Fibroblast of lung (primary cell): ENCODE results near the gene PPARG. TPM values are rescaled to one million over a fixed set of nuclear protein-coding genes. Genes with fewer than 3 reads are reported as not detected.

Experiments used
- DNase-seq, 2 donors: peaks; one replicate each; pipeline versions ENCODE4 v3.0.0 to v3.0.0-alpha.2; 2010; ENCODE audit warnings: low read depth in 2 of 2
- H2AFZ ChIP-seq: 2 replicates; pipeline ENCODE4 v1.5.1; 2012; ENCODE audit warnings: low read length, control low read depth, inconsistent platforms
- H3K27ac ChIP-seq: 2 replicates; pipeline ENCODE4 v1.5.1; 2011; ENCODE audit warnings: low read length, control low read depth; ENCODE audit not compliant: insufficient read depth
- H3K27me3 ChIP-seq: 2 replicates; pipeline ENCODE4 v1.5.1; 2011; ENCODE audit warnings: mild to moderate bottlenecking, low read length; ENCODE audit not compliant: control insufficient read depth, insufficient read depth
- H3K36me3 ChIP-seq: 2 replicates; pipeline ENCODE4 v1.5.1; 2011; ENCODE audit warnings: low read length; ENCODE audit not compliant: control insufficient read depth, insufficient read depth
- H3K4me1 ChIP-seq: 2 replicates; pipeline ENCODE4 v1.5.1; 2011; ENCODE audit warnings: low read length; ENCODE audit not compliant: control insufficient read depth, insufficient read depth; ENCODE audit errors: extremely low read depth
- H3K4me2 ChIP-seq: 2 replicates; pipeline ENCODE4 v1.5.1; 2011; ENCODE audit warnings: low read length, control low read depth; ENCODE audit not compliant: insufficient read depth; ENCODE audit errors: extremely low read depth
- H3K4me3 ChIP-seq, 4 experiments: fragments of 200-600 bp in 1 of 4; sonication (generic) in 1 of 4; replicated peaks in 1 of 4; 2 replicates each; pipeline ENCODE4 v1.5.1; 2011 to 2016; ENCODE audit warnings: low read length in 4 of 4, low read depth in 3 of 4, mild to moderate bottlenecking in 3 of 4, control low read depth in 2 of 4, inconsistent platforms in 1 of 4, mixed read lengths in 1 of 4; ENCODE audit not compliant: insufficient read depth in 1 of 4; ENCODE audit errors: control extremely low read depth in 1 of 4
- H3K79me2 ChIP-seq: 2 replicates; pipeline ENCODE4 v1.5.1; 2012; ENCODE audit warnings: mild to moderate bottlenecking, low read length, inconsistent platforms; ENCODE audit not compliant: control insufficient read depth, insufficient read depth
- H3K9ac ChIP-seq: 2 replicates; pipeline ENCODE4 v1.5.1; 2011; ENCODE audit warnings: mild to moderate bottlenecking, low read length, control low read depth; ENCODE audit not compliant: insufficient read depth
- H3K9me3 ChIP-seq: 2 replicates; pipeline ENCODE4 v1.5.1; 2012; ENCODE audit warnings: low read depth, low read length; ENCODE audit not compliant: control insufficient read depth, insufficient read depth
- H4K20me1 ChIP-seq: 2 replicates; pipeline ENCODE4 v1.5.1; 2011; ENCODE audit warnings: low read length; ENCODE audit not compliant: control insufficient read depth, insufficient read depth; ENCODE audit errors: extremely low read depth
- EZH2 ChIP-seq: IDR thresholded peaks from 2 replicates; pipeline ENCODE4 v1.5.1; 2012; ENCODE audit warnings: low read length, control low read depth, mild to moderate bottlenecking; ENCODE audit errors: missing control alignments
- polyA plus RNA-seq, 2 donors: library from polyadenylated mRNA; depleted of rRNA in 1 of 2; stranded (reverse) in 1 of 2; unstranded in 1 of 2; fragments of >200 nt; gene quantifications; 2 replicates each; pipeline ENCODE4 v1.2.1, GENCODE V29; 2011 to 2012; ENCODE audit warnings: missing spikeins in 1 of 2
- total RNA-seq: library from RNA; depleted of rRNA; stranded (reverse); fragments of >200 nt; gene quantifications from 2 replicates; pipeline ENCODE4 v1.2.1, GENCODE V29; 2014
- TF ChIP-seq, protein P1 (sequence below), 2 donors: IDR thresholded peaks in 1 of 2; conservative IDR thresholded peaks in 1 of 2; 1 replicate in 1 of 2; 2 replicates in 1 of 2; pipeline ENCODE4 v1.5.1; 2011 to 2012; ENCODE audit warnings: low read length in 2 of 2, control low read depth in 1 of 2, inconsistent platforms in 1 of 2, low read depth in 1 of 2, mild to moderate bottlenecking in 1 of 2

The PPARG gene
- total and polyA plus RNA-seq, 2 donors (not counting 1 experiment from before 2014, with no cell fraction given): 32.8 to 42.8 TPM

DNA sequence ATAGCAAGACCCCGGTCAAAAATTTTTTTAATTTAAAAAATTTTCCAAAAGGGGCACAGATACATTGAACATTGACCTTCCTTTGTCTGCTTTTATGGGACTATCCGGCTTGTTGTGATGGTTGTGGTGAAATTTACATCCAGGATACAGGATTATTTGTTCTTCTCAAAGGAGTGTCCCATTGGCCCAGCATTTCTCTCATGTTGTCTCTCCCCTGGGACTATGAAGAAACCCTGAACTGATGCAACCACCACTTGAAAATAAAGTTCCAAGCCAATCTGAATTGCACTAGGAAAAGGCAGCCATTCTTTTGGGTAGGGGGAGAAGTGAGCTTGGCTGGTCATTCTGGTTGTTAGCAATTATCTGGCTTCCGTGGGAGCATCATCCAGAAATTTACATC is 58.4 kb downstream of the PPARG start:
- no peak overlapping the region for H3K4me2 ChIP-seq
- H3K79me2 ChIP-seq: no peaks in the 10 kb centered on the region
- no peak overlapping the region for H3K27ac ChIP-seq
- H3K27me3 ChIP-seq: no peaks in the 10 kb centered on the region
- H3K9me3 ChIP-seq: no peaks in the 10 kb centered on the region
- H3K4me1 ChIP-seq: no peaks in the 10 kb centered on the region
- H2AFZ ChIP-seq: no peak overlapping the region
- no peak for TF ChIP-seq EZH2
- TF ChIP-seq, protein P1, sequence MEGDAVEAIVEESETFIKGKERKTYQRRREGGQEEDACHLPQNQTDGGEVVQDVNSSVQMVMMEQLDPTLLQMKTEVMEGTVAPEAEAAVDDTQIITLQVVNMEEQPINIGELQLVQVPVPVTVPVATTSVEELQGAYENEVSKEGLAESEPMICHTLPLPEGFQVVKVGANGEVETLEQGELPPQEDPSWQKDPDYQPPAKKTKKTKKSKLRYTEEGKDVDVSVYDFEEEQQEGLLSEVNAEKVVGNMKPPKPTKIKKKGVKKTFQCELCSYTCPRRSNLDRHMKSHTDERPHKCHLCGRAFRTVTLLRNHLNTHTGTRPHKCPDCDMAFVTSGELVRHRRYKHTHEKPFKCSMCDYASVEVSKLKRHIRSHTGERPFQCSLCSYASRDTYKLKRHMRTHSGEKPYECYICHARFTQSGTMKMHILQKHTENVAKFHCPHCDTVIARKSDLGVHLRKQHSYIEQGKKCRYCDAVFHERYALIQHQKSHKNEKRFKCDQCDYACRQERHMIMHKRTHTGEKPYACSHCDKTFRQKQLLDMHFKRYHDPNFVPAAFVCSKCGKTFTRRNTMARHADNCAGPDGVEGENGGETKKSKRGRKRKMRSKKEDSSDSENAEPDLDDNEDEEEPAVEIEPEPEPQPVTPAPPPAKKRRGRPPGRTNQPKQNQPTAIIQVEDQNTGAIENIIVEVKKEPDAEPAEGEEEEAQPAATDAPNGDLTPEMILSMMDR (conservative IDR thresholded peaks at IDR 0.05 in 1 of 2, IDR thresholded peaks at IDR 0.05 in 1 of 2; ENCODE audit: low read depth in 1 of 2, low read length in 2 of 2): no peak
- no peaks in the 10 kb centered on the region for H4K20me1 ChIP-seq
- DNase-seq: no peak
- H3K4me3 ChIP-seq: no peak overlapping the region
- no peak overlapping the region for H3K9ac ChIP-seq
- no peaks in the 10 kb centered on the region for H3K36me3 ChIP-seq

DNA sequence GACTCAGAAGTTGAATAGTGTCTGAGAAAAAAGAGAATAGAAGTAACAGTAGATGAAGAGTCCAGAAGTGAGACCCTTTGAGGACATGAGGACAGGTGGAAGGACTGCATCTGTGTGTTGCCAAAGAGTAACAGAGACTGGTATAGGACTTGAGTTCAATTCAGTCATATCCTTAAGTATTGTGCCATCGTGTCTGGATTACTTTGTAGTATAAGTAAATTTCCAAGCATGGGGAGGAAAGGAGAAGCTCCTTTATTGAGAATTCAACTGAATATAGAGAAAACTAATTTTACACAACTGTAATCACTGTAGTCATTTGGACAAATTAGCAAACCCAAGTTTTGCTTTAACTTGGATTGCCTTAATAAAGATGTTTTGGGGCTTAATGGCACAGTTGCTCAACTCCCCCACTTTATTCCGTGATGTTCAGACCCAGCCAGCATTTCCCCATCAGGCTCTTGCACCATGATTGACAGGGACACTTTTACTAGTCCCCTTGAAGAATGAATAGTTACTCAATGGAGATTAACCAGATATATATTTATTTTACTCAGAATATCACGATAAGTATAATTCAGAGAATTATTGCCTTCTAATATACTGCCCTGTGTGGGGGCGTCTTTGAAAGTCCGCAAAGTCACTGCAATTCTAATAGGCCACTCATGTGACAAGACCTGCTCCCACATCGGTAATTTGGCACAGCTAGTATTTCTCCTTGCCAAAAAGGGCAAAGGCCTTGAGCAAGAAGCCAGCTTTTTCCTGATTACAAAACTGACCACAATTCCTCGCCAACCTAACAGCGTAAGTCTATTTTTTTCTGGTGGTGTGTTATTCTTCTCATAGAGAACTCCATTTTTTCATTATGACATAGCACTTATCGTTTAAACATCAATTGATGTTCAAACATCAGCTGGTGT is 61.3 kb downstream of the PPARG start:
- peak; percentile 66 to 94 for DNase-seq
- Histone ChIP-seq H3K4me1 (no peaks in the 10 kb centered on the region), H3K79me2 (no peaks in the 10 kb centered on the region), H3K27me3 (no peaks in the 10 kb centered on the region), H3K4me2 (no peak overlapping the region), H3K9ac (no peak overlapping the region), H3K4me3 (no peak overlapping the region), H4K20me1 (no peaks in the 10 kb centered on the region), H2AFZ (no peak overlapping the region), H3K27ac (no peak overlapping the region), H3K36me3 (no peaks in the 10 kb centered on the region), H3K9me3 (no peaks in the 10 kb centered on the region)
- TF ChIP-seq, protein P1 (conservative IDR thresholded peaks at IDR 0.05 in 1 of 2, IDR thresholded peaks at IDR 0.05 in 1 of 2; ENCODE audit: low read depth in 1 of 2, low read length in 2 of 2): no peak
- no peak for TF ChIP-seq EZH2

DNA sequence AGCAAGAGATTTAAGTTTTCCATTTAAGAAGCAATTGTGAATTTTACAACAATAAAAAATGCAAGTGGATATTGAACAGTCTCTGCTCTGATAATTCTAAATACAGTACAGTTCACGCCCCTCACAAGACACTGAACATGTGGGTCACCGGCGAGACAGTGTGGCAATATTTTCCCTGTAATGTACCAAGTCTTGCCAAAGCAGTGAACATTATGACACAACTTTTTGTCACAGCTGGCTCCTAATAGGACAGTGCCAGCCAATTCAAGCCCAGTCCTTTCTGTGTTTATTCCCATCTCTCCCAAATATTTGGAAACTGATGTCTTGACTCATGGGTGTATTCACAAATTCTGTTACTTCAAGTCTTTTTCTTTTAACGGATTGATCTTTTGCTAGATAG is 62.3 kb downstream of the PPARG start:
- Histone ChIP-seq H3K36me3 (no peaks in the 10 kb centered on the region), H3K4me1 (no peaks in the 10 kb centered on the region), H3K27me3 (no peaks in the 10 kb centered on the region), H4K20me1 (no peaks in the 10 kb centered on the region), H3K4me2 (no peak overlapping the region), H2AFZ (no peak overlapping the region), H3K9me3 (no peaks in the 10 kb centered on the region), H3K27ac (no peak overlapping the region), H3K4me3 (no peak overlapping the region), H3K9ac (no peak overlapping the region), H3K79me2 (no peaks in the 10 kb centered on the region)
- peak in 1 of 2 donors; percentile 60 for DNase-seq
- TF ChIP-seq, protein P1 (conservative IDR thresholded peaks at IDR 0.05 in 1 of 2, IDR thresholded peaks at IDR 0.05 in 1 of 2; ENCODE audit: low read depth in 1 of 2, low read length in 2 of 2): no peak
- no peak for TF ChIP-seq EZH2
